Gastrocnemius medialis (tissue), 4 donors: ENCODE data around the gene GMIP. TPM values are rescaled to one million over a fixed set of nuclear protein-coding genes. Genes with fewer than 3 reads are reported as not detected.

ENCODE experiments used
- ATAC-seq, 2 donors: fragments of 150-250 bp; one replicate each; pipeline ENCODE4 v1.9.1; 2016
- DNase-seq, 2 donors: peaks; one replicate each; pipeline ENCODE4 v3.0.0-alpha.2; 2019
- H3K27ac ChIP-seq, 4 donors: fragments of 200-600 bp; sonication (generic); 1 replicate in 1 of 4; 2 replicates in 3 of 4; pipeline ENCODE4 v1.5.1; 2016 to 2018; ENCODE audit warnings: mild to moderate bottlenecking in 2 of 4, moderate library complexity in 1 of 4
- H3K27me3 ChIP-seq, 3 donors: fragments of 200-600 bp; sonication (generic) in 2 of 3; 1 replicate in 1 of 3; 2 replicates in 2 of 3; pipeline versions ENCODE4 v1.5.1 to v1.6.0; 2016 to 2019; ENCODE audit warnings: mild to moderate bottlenecking in 1 of 3, moderate library complexity in 1 of 3
- H3K36me3 ChIP-seq, 2 donors: fragments of 200-600 bp; sonication (generic) in 1 of 2; one replicate each; pipeline ENCODE4 v1.5.1; 2017 to 2018
- H3K4me1 ChIP-seq, 2 donors: fragments of 200-600 bp; sonication (generic) in 1 of 2; one replicate each; pipeline ENCODE4 v1.5.1; 2016 to 2017; ENCODE audit warnings: mild to moderate bottlenecking in 2 of 2
- H3K4me3 ChIP-seq, 4 donors: fragments of 200-600 bp; sonication (generic) in 3 of 4; 1 replicate in 1 of 4; 2 replicates in 3 of 4; pipeline ENCODE4 v1.5.1; 2016 to 2019; ENCODE audit warnings: mild to moderate bottlenecking in 2 of 4
- H3K9me3 ChIP-seq, 3 donors: fragments of 200-600 bp; sonication (generic) in 2 of 3; 1 replicate in 1 of 3; 2 replicates in 2 of 3; pipeline ENCODE4 v1.5.1; 2016 to 2019
- POLR2A ChIP-seq, 2 donors: fragments of 450-650 bp; IDR thresholded peaks; one replicate each; pipeline ENCODE4 v1.6.1; 2017; ENCODE audit warnings: antibody characterized with exemption in 2 of 2, mild to moderate bottlenecking in 2 of 2, moderate library complexity in 2 of 2
- in situ Hi-C, 4 donors: fragments of 200-750 bp; cut with MboI; loops; one replicate each; pipeline versions ENCODE4 v1.15.0 to v1.8.0; 2017; ENCODE audit warnings: low sequenced_read_pairs in 4 of 4
- intact Hi-C: fragments of 100-400 bp; cut with DNase I; formaldehyde crosslinking; loops from one replicate; pipeline ENCODE4 v1.15.1; 2023; ENCODE audit warnings: low total_unique reads
- total RNA-seq, 4 donors: library from RNA; depleted of rRNA; stranded (reverse); fragments of >200 nt; gene quantifications; one replicate each; pipeline versions ENCODE4 v1.1.0 to v1.2.3, GENCODE V29; 2016
- TF ChIP-seq, protein P1 (sequence below), 5 experiments: fragments of 450-650 bp in 3 of 5; fragments of 200-600 bp in 2 of 5; sonication (generic) in 2 of 5; IDR thresholded peaks in 4 of 5; conservative IDR thresholded peaks in 1 of 5; 1 replicate in 4 of 5; 2 replicates in 1 of 5; pipeline ENCODE4 v1.5.1; 2016 to 2019; ENCODE audit warnings: antibody characterized with exemption in 5 of 5, mild to moderate bottlenecking in 3 of 5, moderate library complexity in 3 of 5

GMIP gene
- total RNA-seq, 4 donors from 2014 or later: 1.2 to 2.6 (median 1.6) TPM; not detected in 1

GRCh38 chr19:19588546-19588945 lies 54.9 kb downstream of the GMIP start:
- H3K4me3 ChIP-seq: no peak overlapping the region
- in situ Hi-C loops: no loop called here
- intact Hi-C loops: no loop called here
- H3K27ac ChIP-seq: no peak overlapping the region
- H3K27me3 ChIP-seq: no peaks in the 10 kb centered on the region
- no peak for ATAC-seq
- H3K9me3 ChIP-seq: no peaks in the 10 kb centered on the region
- TF ChIP-seq, protein P1, sequence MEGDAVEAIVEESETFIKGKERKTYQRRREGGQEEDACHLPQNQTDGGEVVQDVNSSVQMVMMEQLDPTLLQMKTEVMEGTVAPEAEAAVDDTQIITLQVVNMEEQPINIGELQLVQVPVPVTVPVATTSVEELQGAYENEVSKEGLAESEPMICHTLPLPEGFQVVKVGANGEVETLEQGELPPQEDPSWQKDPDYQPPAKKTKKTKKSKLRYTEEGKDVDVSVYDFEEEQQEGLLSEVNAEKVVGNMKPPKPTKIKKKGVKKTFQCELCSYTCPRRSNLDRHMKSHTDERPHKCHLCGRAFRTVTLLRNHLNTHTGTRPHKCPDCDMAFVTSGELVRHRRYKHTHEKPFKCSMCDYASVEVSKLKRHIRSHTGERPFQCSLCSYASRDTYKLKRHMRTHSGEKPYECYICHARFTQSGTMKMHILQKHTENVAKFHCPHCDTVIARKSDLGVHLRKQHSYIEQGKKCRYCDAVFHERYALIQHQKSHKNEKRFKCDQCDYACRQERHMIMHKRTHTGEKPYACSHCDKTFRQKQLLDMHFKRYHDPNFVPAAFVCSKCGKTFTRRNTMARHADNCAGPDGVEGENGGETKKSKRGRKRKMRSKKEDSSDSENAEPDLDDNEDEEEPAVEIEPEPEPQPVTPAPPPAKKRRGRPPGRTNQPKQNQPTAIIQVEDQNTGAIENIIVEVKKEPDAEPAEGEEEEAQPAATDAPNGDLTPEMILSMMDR (IDR thresholded peaks at IDR 0.05 in 4 of 5, conservative IDR thresholded peaks at IDR 0.05 in 1 of 5): no peak
- TF ChIP-seq POLR2A (IDR thresholded peaks at IDR 0.05): no peak
- H3K36me3 ChIP-seq: no peaks in the 10 kb centered on the region
- no peak for DNase-seq
- no peaks in the 10 kb centered on the region for H3K4me1 ChIP-seq

DNA sequence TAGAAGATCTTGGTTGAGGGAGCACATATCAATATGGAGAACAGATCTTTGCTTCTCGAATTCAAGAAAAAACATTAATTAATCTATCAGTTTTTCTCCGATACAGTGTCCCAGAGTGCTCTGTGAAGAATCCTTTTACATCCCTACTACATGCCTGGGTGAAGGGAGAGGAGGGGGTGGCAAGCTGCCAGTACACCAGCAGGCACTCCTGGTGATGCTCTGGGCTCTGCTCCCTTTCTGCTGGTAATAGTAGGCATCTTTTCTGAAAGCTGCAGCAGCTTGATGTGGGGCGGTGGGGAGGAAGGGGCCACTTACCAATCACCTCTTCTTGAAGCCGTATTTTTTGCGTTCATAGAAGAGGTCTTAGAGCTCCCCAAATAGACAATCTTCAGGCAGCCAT lies 55.7 kb downstream of the GMIP start:
- no peak for TF ChIP-seq POLR2A (IDR thresholded peaks at IDR 0.05)
- TF ChIP-seq, protein P1 (IDR thresholded peaks at IDR 0.05 in 4 of 5, conservative IDR thresholded peaks at IDR 0.05 in 1 of 5): no peak
- H3K27me3 ChIP-seq: no peaks in the 10 kb centered on the region
- intact Hi-C loops (no loop called here), in situ Hi-C loops (no loop called here)
- ATAC-seq (no peak), DNase-seq (no peak)
- H3K4me1 ChIP-seq: no peaks in the 10 kb centered on the region
- no peak overlapping the region for H3K4me3 ChIP-seq
- no peaks in the 10 kb centered on the region for H3K9me3 ChIP-seq
- H3K36me3 ChIP-seq: no peaks in the 10 kb centered on the region
- no peak overlapping the region for H3K27ac ChIP-seq

DNA sequence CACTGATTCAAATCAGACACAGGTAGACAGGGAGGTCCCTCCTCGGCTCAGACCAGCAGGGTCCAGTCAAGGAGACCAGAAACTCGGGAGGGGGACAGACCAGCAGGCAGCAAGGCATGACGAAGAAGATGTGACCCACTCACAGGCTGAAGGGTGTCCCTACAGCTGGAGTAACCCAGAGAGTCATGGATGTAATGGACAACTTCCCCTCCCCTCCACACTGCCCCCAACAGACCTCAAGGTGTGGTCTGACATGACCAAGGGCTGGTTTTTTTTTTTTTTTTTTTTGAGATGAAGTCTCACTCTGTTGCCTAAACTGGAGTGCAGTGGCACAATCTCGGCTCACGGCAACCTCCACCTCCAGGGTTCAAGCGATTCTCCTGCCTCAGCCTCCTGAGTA lies 59.1 kb downstream of the GMIP start:
- no peaks in the 10 kb centered on the region for H3K36me3 ChIP-seq

GRCh38 chr19:19582471-19582870 lies 61.0 kb downstream of the GMIP start:
- DNase-seq (no peak), ATAC-seq (no peak)
- intact Hi-C loops: no loop called here
- H3K4me3 ChIP-seq: no peak overlapping the region
- H3K27me3 ChIP-seq: no peaks in the 10 kb centered on the region
- TF ChIP-seq, protein P1 (IDR thresholded peaks at IDR 0.05 in 4 of 5, conservative IDR thresholded peaks at IDR 0.05 in 1 of 5): no peak
- TF ChIP-seq POLR2A (IDR thresholded peaks at IDR 0.05): no peak
- H3K27ac ChIP-seq: no peak overlapping the region
- H3K9me3 ChIP-seq: no peaks in the 10 kb centered on the region
- H3K36me3 ChIP-seq: no peaks in the 10 kb centered on the region
- in situ Hi-C loops: no loop called here
- no peaks in the 10 kb centered on the region for H3K4me1 ChIP-seq

More for the DNA sequence above, 59.1 kb downstream of the GMIP start:
- DNase-seq: no peak
- no peak overlapping the region for H3K4me3 ChIP-seq
- H3K9me3 ChIP-seq: no peaks in the 10 kb centered on the region
- TF ChIP-seq, protein P1 (IDR thresholded peaks at IDR 0.05 in 4 of 5, conservative IDR thresholded peaks at IDR 0.05 in 1 of 5): no peak
- TF ChIP-seq POLR2A (IDR thresholded peaks at IDR 0.05): no peak
- in situ Hi-C loops: no loop called here
- no peaks in the 10 kb centered on the region for H3K27me3 ChIP-seq
- no peak for ATAC-seq
- intact Hi-C loops: no loop called here
- no peaks in the 10 kb centered on the region for H3K4me1 ChIP-seq
- no peak overlapping the region for H3K27ac ChIP-seq

DNA sequence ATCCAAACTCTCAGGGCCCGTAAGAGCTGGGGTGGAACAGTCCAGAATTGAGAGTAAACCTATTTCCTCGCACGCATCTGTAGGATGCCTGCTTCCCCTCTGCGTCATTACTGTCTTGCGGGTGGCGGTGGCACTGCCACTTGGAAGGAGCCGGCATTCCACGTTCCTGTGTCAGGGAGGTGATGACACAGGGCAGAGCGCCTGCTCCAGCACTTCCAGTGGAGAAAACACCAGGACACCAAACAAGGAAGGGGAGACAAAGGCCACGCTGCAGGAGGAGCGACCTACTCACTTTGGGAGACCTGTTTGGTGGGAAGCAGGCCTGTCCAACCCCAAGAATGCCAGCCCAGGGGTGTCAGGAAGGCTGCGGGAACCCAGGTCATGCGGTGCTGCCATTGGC lies 62.1 kb downstream of the GMIP start:
- intact Hi-C loops (no loop called here), in situ Hi-C loops (no loop called here)
- DNase-seq: no peak
- Histone ChIP-seq H3K27me3 (no peaks in the 10 kb centered on the region), H3K4me1 (no peaks in the 10 kb centered on the region), H3K27ac (no peak overlapping the region), H3K9me3 (no peaks in the 10 kb centered on the region), H3K4me3 (no peak overlapping the region), H3K36me3 (no peaks in the 10 kb centered on the region)
- no peak for ATAC-seq
- no peak for TF ChIP-seq POLR2A (IDR thresholded peaks at IDR 0.05)
- TF ChIP-seq, protein P1 (IDR thresholded peaks at IDR 0.05 in 4 of 5, conservative IDR thresholded peaks at IDR 0.05 in 1 of 5): no peak
